Lower leg skin (tissue), 3 donors: ENCODE results near the gene TSHZ2.

Experiments
- POLR2A ChIP-seq, 2 donors: fragments of 450-650 bp; IDR thresholded peaks; one replicate each; pipeline ENCODE4 v1.6.1; 2016 to 2017; ENCODE audit warnings: antibody characterized with exemption in 2 of 2, mild to moderate bottlenecking in 1 of 2, moderate library complexity in 1 of 2
- TF ChIP-seq, protein P1 (sequence below), 3 donors: fragments of 450-650 bp; IDR thresholded peaks; one replicate each; pipeline ENCODE4 v1.5.1; 2016; ENCODE audit warnings: antibody characterized with exemption in 3 of 3, mild to moderate bottlenecking in 3 of 3, moderate library complexity in 2 of 3

DNA sequence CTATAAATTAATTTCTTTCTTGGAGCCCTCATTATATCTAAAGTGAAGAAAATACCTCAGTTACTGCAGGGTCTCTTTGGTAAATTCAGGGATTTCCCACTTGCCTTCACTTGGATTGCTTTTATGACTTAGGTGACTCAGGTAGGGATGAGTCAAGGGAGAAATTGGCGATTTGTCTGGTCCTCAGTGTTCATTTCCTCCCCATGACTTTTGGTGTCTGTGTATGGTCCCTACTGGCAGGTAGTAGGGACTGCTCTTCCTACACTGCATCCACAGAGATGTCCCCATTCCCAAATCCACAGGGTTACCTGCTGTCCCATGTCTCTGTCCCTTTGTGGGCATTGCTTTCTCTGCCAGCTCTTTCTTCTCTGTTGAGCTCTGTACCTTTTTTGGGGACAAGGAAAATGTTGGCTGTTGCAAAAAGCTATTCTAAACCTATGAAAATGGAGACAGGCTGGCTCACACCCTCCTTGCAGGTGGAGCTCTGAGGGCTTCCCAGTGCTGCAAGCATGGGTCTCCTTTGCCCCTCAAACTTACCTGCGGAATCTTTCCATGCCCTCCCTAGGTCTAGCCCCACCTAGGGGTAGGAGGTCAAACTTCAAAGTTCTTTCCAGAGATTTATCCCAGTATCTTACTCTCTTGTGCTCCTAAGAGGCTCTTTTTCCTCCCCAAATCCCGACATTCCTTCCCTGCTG is 409.6 kb downstream of the TSHZ2 start:
- TF ChIP-seq, protein P1, sequence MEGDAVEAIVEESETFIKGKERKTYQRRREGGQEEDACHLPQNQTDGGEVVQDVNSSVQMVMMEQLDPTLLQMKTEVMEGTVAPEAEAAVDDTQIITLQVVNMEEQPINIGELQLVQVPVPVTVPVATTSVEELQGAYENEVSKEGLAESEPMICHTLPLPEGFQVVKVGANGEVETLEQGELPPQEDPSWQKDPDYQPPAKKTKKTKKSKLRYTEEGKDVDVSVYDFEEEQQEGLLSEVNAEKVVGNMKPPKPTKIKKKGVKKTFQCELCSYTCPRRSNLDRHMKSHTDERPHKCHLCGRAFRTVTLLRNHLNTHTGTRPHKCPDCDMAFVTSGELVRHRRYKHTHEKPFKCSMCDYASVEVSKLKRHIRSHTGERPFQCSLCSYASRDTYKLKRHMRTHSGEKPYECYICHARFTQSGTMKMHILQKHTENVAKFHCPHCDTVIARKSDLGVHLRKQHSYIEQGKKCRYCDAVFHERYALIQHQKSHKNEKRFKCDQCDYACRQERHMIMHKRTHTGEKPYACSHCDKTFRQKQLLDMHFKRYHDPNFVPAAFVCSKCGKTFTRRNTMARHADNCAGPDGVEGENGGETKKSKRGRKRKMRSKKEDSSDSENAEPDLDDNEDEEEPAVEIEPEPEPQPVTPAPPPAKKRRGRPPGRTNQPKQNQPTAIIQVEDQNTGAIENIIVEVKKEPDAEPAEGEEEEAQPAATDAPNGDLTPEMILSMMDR (IDR thresholded peaks at IDR 0.05): no peak
- TF ChIP-seq POLR2A (IDR thresholded peaks at IDR 0.05): no peak
